Stimulated activated CD4-positive, alpha-beta T cell treated with anti-CD3 and anti-CD28 coated beads, TNF-alpha, amount 100 ng/mL, for 48 hours (primary cell): ENCODE results near the gene C12orf42.

Experiments used
- DNase-seq, 3 donors: peaks; one replicate each; pipeline ENCODE4 v3.0.0-alpha.2; 2020; ENCODE audit warnings: low read depth in 3 of 3

C12orf42 gene

GRCh38 chr12:103268831-103269514, 226.8 kb downstream of the C12orf42 start:
- no peak for DNase-seq

- DNase-seq = no peak
Observed at GRCh38 chr12:103257763-103258162, 238.0 kb downstream of the C12orf42 start.
